ENCODE measurements around the gene TEAD4. TPM values are rescaled to one million over a fixed set of nuclear protein-coding genes. Genes with fewer than 3 reads are reported as not detected.

The TEAD4 gene
- total RNA-seq, 4 donors from 2014 or later = 4.7 to 26.7 (median 25.0) TPM

DNA sequence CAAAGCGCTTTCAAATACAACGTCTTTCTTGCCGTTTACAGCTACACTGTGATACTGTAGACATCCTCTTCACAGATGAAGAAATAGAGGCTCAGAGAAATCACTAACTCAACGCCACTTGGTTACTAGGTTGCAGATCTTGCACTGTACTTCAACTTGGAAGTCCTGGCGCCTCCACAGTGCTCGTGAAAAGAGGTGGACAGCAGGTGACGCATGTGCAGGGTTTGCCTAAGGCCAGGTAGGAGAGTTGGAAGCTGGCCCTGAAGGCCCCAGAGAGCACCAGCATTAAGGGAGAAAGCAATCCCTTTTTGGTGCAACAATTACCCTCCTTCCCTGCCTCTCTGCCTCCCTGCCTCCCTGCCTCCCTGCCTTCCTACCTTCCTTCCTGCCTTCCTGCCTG is 95.2 kb downstream of the TEAD4 start:
- Histone ChIP-seq H3K36me3 (no peaks in the 10 kb centered on the region), H3K4me1 (peaks cover 0 to 10% (median 0%) of the 10 kb centered on the region in 3 donors), H3K27ac (no peak overlapping the region), H3K4me3 (no peak overlapping the region), H3K27me3 (no peaks in the 10 kb centered on the region), H3K9me3 (no peaks in the 10 kb centered on the region)
- TF ChIP-seq POLR2AphosphoS5 (IDR thresholded peaks at IDR 0.05) (no peak), CTCF (IDR thresholded peaks at IDR 0.05) (no peak), EP300 (IDR thresholded peaks at IDR 0.05) (no peak), POLR2A (IDR thresholded peaks at IDR 0.05) (no peak)
- WGBS, 2 donors (ENCODE audit: low coverage in 1 of 2) = 81 to 90% methylated on average over 2 to 4 of the region's 7 CpGs
- ATAC-seq = no peak

- Histone ChIP-seq H3K4me1 (peaks cover 0 to 10% (median 0%) of the 10 kb centered on the region in 3 donors), H3K27ac (peak overlapping the region in 2 of 4 donors; percentile 5 to 9), H3K4me3 (no peak overlapping the region), H3K9me3 (no peaks in the 10 kb centered on the region), H3K27me3 (no peaks in the 10 kb centered on the region), H3K36me3 (no peaks in the 10 kb centered on the region)
- TF ChIP-seq POLR2A (IDR thresholded peaks at IDR 0.05) = no peak
- TF ChIP-seq CTCF (IDR thresholded peaks at IDR 0.05) = no peak
- TF ChIP-seq EP300 (IDR thresholded peaks at IDR 0.05) = no peak
- no peak for TF ChIP-seq POLR2AphosphoS5 (IDR thresholded peaks at IDR 0.05)
- no peak for ATAC-seq
- 16 to 34% methylated on average over 7 of the region's 12 CpGs for WGBS, 2 donors (ENCODE audit: low coverage in 1 of 2)
Observed at GRCh38 chr12:3055026-3055703, 96.0 kb downstream of the TEAD4 start.

DNA sequence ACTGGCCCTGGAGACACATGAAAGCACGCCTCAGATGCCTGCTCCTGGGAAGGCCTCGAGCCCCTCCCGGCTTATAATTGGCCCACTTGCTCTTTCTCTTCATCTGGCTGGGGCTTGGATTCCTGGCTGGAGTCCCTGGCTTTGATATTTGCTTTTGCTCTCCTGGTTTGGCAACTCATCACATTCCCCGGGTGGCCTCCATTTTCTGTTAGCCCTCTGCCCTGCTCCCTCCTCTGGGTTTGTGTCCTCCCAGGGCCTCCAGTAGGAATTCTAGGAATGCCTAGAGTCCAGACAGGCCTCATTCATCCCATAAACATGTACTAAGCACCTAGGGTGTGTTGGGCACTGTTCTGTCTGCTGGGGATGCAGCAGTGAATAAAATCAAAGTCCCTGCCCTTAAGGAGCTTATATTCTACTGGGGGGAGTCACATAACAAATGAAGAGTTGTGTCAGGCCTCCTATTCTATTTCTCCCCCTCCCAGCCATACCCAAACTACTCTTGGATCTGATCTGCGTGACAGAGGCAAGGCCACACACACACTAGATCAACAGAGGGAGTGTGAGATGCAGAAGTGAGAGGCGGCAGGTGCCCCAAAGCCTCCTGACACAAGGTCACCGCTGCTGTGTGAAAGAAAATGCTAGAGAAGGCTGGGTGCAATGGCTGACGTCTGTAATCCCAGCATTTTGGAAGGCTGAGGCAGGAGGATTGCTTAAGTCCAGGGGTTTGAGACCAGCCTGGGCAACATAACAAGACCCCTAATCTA is 96.7 kb downstream of the TEAD4 start:
- peaks cover 0 to 10% (median 0%) of the 10 kb centered on the region in 3 donors for H3K4me1 ChIP-seq
- H3K4me3 ChIP-seq = no peak overlapping the region
- no peaks in the 10 kb centered on the region for H3K27me3 ChIP-seq
- no peaks in the 10 kb centered on the region for H3K36me3 ChIP-seq
- H3K9me3 ChIP-seq = no peaks in the 10 kb centered on the region
- WGBS, 2 donors (ENCODE audit: low coverage in 1 of 2) = 72 to 77% methylated on average over 5 to 7 of the region's 8 CpGs
- H3K27ac ChIP-seq = peak overlapping the region in 2 of 4 donors; percentile 5 to 9
- TF ChIP-seq POLR2A (IDR thresholded peaks at IDR 0.05) (no peak), EP300 (IDR thresholded peaks at IDR 0.05) (no peak), CTCF (IDR thresholded peaks at IDR 0.05) (no peak), POLR2AphosphoS5 (IDR thresholded peaks at IDR 0.05) (no peak)
- ATAC-seq = no peak

DNA sequence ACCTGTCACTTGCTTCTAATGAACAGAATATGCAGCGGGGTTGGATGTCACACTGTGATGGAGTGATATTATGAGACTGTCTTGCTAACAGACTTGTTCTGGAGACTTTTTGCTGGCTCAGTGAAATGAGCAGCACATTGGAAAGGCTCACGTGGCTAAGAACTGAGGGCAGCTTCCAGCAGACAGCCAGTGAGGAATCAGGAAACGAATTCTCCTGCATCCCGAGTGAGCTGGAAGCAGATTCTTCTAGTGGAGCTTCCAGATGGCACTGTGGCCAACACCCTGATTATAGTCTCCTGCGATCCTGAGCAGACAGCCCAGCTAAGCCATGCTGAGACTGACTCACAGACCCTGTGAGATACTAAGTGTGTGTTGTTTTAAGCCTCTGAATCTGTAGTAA is 101.9 kb downstream of the TEAD4 start:
- peak; percentile 22 for ATAC-seq
- TF ChIP-seq EP300 (IDR thresholded peaks at IDR 0.05) (no peak), CTCF (IDR thresholded peaks at IDR 0.05) (no peak), POLR2AphosphoS5 (IDR thresholded peaks at IDR 0.05) (no peak), POLR2A (IDR thresholded peaks at IDR 0.05) (no peak)
- no peak overlapping the region for H3K27ac ChIP-seq
- no peak overlapping the region for H3K4me3 ChIP-seq
- H3K9me3 ChIP-seq = peaks cover 0 to 17% (median 0%) of the 10 kb centered on the region in 3 donors
- peaks cover 12% of the 10 kb centered on the region for H3K27me3 ChIP-seq
- no peaks in the 10 kb centered on the region for H3K36me3 ChIP-seq
- 42% methylated on average over 5 of the region's 5 CpGs; no CpG with 5 or more reads in 1 of the 2 donors for WGBS, 2 donors (ENCODE audit: low coverage in 1 of 2)
- no peaks in the 10 kb centered on the region for H3K4me1 ChIP-seq
